Islet precursor cell (in vitro differentiated cells): ENCODE measurements around the gene BPI.
A peak's percentile ranks its signal among the peaks of the same experiment; 100 is the strongest.
"Not testable (repeated sequence)": the region's sequence is repeated elsewhere in the genome, so short reads cannot be mapped to it uniquely, and the experiment has no call there.

Experiments used
- DNase-seq: peaks from one replicate; pipeline ENCODE4 v3.0.0-alpha.2; 2018

Gene BPI

GRCh38 chr20:38278763-38279162, 25.2 kb upstream of the BPI start:
- no peak for DNase-seq

GRCh38 chr20:38281176-38281915, 22.6 kb upstream of the BPI start:
- not testable (repeated sequence) for DNase-seq

- no peak for DNase-seq
Observed at GRCh38 chr20:38283236-38283635, 20.7 kb upstream of the BPI start.

GRCh38 chr20:38284066-38284650, 19.8 kb upstream of the BPI start:
- DNase-seq = not testable (repeated sequence)

- no peak for DNase-seq
Observed at GRCh38 chr20:38284893-38285444, 19.0 kb upstream of the BPI start.

- DNase-seq = no peak
Observed at GRCh38 chr20:38286586-38287531, 17.1 kb upstream of the BPI start.

- peak; percentile 93 for DNase-seq
Observed at GRCh38 chr20:38290829-38291814, 12.8 kb upstream of the BPI start.

- no peak for DNase-seq
Observed at GRCh38 chr20:38291966-38292365, 12.0 kb upstream of the BPI start.

- peak; percentile 70 for DNase-seq
Observed at GRCh38 chr20:38293491-38294065, 10.4 kb upstream of the BPI start.

GRCh38 chr20:38294076-38294591, 9.8 kb upstream of the BPI start:
- no peak for DNase-seq

- no peak for DNase-seq
Observed at GRCh38 chr20:38295811-38296210, 8.1 kb upstream of the BPI start.

- no peak for DNase-seq
Observed at GRCh38 chr20:38296433-38296832, 7.5 kb upstream of the BPI start.

GRCh38 chr20:38297916-38298674, 5.9 kb upstream of the BPI start:
- DNase-seq = no peak

GRCh38 chr20:38298768-38299288, 5.1 kb upstream of the BPI start:
- no peak for DNase-seq

- peak; percentile 94 for DNase-seq
Observed at GRCh38 chr20:38299963-38300362, 4.0 kb upstream of the BPI start.

- no peak for DNase-seq
Observed at GRCh38 chr20:38300438-38300837, 3.5 kb upstream of the BPI start.

- no peak for DNase-seq
Observed at GRCh38 chr20:38301309-38301708, 2.6 kb upstream of the BPI start.

- no peak for DNase-seq
Observed at GRCh38 chr20:38302786-38303185, 1.2 kb upstream of the BPI start.

GRCh38 chr20:38304845-38305447, 990 bp downstream of the BPI start:
- DNase-seq = no peak

GRCh38 chr20:38305541-38305940, 1.6 kb downstream of the BPI start:
- DNase-seq = no peak
